ENCODE results near the gene ZFTA. TPM values are rescaled to one million over a fixed set of nuclear protein-coding genes. Genes with fewer than 3 reads are reported as not detected.

Gene ZFTA
- total RNA-seq, 1 experiment from 2014 or later, result 19.3 TPM

DNA sequence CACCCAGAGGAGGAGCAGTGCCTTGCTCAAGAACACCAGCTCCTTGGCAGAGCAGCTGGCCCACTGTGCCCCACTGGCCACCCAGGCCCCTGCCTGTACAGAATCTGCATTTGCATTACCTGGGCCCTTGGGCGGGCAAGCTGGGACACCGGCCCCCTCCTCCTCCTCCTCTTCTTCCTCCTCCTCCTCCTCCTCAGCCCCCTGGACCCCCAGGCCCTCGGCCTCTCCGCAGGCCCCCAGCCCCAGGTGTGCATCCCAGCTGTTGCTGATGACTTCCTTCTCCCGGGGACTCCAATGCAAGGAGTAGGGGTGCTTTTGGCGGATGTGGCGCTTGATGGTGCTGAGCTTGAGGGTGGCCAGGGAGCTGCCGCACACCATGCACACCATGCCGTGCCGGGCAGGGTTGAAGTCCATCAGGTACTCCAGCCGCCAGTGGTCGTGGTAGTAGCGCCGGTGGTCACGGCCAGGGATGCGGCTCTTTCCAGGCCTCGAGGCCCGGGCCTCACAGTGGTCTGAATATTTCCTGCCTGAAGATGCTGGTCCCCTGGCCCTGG, 2.8 kb downstream of the ZFTA start:
- H3K36me3 ChIP-seq (ENCODE audit: low read depth), result no peaks in the 10 kb centered on the region
- H3K4me3 ChIP-seq, result no peak overlapping the region
- no TSS peak for BruUV-seq (replicated peaks)
- peaks cover 25% of the 10 kb centered on the region for H4K20me1 ChIP-seq (ENCODE audit: insufficient read depth)
- peaks cover 11% of the 10 kb centered on the region; the same call in 1 of the 2 replicates for H3K4me1 ChIP-seq (replicated peaks; ENCODE audit: insufficient read depth)
- H3K79me2 ChIP-seq (ENCODE audit: low read depth), result peaks cover 23% of the 10 kb centered on the region; the same call in 1 of the 2 replicates
- ChIA-PET CTCF (no interaction called here), POLR2A (ENCODE audit: unreplicated experiment) (interaction anchor here (0.7 kb wide), 1 partner anchor 55 kb away, joined by 3 read pairs; no protein-coding TSS in a partner anchor)
- no peak overlapping the region for H3K27ac ChIP-seq
- no peaks in the 10 kb centered on the region for H3K9me2 ChIP-seq (ENCODE audit: insufficient read depth)
- intact Hi-C loops (cut with micrococcal nuclease; ENCODE audit: unreplicated experiment), result no loop called here
- peaks cover 45% of the 10 kb centered on the region for H3F3A ChIP-seq (ENCODE audit: insufficient read depth, low read depth)
- H3K9me3 ChIP-seq (ENCODE audit: insufficient read depth, low read depth), result no peaks in the 10 kb centered on the region
- DNase-seq, result no peak
- H3K27me3 ChIP-seq (ENCODE audit: insufficient read depth, low read depth), result no peaks in the 10 kb centered on the region
- H2AFZ ChIP-seq, result no peak overlapping the region
- H3K4me2 ChIP-seq, result no peak overlapping the region
- TF ChIP-seq EZH2 (IDR thresholded peaks at IDR 0.05; ENCODE audit: low read depth), result no peak
- TF ChIP-seq, protein P1, sequence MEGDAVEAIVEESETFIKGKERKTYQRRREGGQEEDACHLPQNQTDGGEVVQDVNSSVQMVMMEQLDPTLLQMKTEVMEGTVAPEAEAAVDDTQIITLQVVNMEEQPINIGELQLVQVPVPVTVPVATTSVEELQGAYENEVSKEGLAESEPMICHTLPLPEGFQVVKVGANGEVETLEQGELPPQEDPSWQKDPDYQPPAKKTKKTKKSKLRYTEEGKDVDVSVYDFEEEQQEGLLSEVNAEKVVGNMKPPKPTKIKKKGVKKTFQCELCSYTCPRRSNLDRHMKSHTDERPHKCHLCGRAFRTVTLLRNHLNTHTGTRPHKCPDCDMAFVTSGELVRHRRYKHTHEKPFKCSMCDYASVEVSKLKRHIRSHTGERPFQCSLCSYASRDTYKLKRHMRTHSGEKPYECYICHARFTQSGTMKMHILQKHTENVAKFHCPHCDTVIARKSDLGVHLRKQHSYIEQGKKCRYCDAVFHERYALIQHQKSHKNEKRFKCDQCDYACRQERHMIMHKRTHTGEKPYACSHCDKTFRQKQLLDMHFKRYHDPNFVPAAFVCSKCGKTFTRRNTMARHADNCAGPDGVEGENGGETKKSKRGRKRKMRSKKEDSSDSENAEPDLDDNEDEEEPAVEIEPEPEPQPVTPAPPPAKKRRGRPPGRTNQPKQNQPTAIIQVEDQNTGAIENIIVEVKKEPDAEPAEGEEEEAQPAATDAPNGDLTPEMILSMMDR (conservative IDR thresholded peaks at IDR 0.05), result no peak

DNA sequence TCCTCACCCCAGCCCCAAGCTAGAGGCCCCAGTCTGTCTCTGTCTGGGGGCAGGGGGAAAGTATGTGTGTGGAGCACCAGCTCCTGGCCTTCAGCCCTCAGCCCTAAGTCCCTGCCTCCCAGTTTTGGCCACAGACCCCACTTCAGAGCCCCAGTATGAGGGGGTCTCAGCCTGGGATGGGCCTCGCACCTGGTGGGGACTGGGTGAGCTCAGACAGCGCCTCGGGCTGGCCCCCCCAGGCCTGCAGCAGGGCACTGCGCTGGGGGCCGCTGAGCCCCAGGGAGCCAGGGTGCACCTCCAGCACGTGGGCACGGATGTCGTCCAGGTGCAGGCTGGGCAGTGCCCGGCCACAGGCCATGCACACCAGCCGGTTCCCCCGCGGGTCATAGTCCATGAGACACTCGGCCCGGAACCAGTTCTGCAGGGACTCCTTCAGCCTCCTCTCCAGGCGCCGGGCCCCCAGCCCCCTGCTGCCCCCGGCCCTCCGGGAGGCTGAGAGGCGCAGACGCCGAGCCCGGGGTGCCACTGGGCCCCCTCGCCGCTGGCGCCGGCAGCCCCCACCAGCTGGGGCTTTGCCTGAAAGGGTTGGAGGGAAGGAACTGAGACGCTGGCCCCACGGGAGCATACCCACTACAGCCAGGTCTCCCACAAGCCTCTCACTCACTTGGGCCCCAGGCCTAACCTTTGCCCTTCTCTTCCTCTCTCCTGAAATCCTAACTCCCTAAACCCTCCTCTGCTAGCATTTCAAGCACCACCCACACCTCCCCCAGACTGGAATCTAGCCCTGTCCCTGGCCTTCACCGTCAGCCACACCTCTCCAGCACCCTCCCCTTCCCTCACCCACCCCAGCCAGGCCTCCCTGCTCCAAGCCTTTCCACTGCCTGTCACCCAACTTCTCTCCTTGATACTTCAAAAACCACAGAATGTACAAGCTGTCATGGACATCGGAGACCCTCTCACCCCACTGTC, 3.6 kb downstream of the ZFTA start:
- intact Hi-C loops (cut with micrococcal nuclease; ENCODE audit: unreplicated experiment), result no loop called here
- no peak for TF ChIP-seq EZH2 (IDR thresholded peaks at IDR 0.05; ENCODE audit: low read depth)
- TF ChIP-seq, protein P1 (conservative IDR thresholded peaks at IDR 0.05), result no peak
- Histone ChIP-seq H4K20me1 (ENCODE audit: insufficient read depth) (peaks cover 28% of the 10 kb centered on the region), H3K27me3 (ENCODE audit: insufficient read depth, low read depth) (no peaks in the 10 kb centered on the region), H3K4me3 (no peak overlapping the region), H3F3A (ENCODE audit: insufficient read depth, low read depth) (peaks cover 45% of the 10 kb centered on the region; the same call in 1 of the 2 replicates), H3K9me3 (ENCODE audit: insufficient read depth, low read depth) (no peaks in the 10 kb centered on the region), H3K4me1 (replicated peaks; ENCODE audit: insufficient read depth) (peaks cover 11% of the 10 kb centered on the region; the same call in 1 of the 2 replicates), H3K4me2 (no peak overlapping the region), H3K9me2 (ENCODE audit: insufficient read depth) (no peaks in the 10 kb centered on the region), H3K79me2 (ENCODE audit: low read depth) (peaks cover 23% of the 10 kb centered on the region; the same call in 1 of the 2 replicates), H3K36me3 (ENCODE audit: low read depth) (no peaks in the 10 kb centered on the region), H2AFZ (no peak overlapping the region), H3K27ac (no peak overlapping the region)
- DNase-seq, result no peak
- no TSS peak for BruUV-seq (replicated peaks)
- ChIA-PET POLR2A (ENCODE audit: unreplicated experiment) (interaction anchor here (0.7 kb wide), 1 partner anchor 56 kb away, joined by 3 read pairs; no protein-coding TSS in a partner anchor), CTCF (no interaction called here)

DNA sequence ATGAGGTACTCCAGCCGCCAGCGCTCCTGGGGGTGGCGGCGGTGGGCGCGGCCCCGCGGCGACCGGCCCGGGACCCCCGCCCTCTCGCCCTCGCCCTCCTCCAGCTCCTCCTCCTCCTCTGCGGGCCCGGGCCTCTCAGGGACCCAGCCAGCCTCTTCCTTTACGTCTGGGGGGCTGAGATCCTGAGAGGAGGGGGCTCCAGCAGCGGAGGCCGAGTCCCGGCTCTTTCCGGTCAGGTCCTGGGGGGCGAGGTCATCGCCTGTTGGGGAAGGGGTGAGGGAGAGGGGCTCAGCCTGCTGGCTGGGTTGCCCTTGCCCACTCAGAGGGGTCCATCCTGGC, 4.3 kb downstream of the ZFTA start:
- POLR2A ChIA-PET (ENCODE audit: unreplicated experiment), result no interaction called here

More for the DNA sequence above, 4.3 kb downstream of the ZFTA start:
- Histone ChIP-seq H3K4me1 (replicated peaks; ENCODE audit: insufficient read depth) (peaks cover 11% of the 10 kb centered on the region; the same call in 1 of the 2 replicates), H3K4me3 (no peak overlapping the region), H3K4me2 (no peak overlapping the region), H2AFZ (no peak overlapping the region), H3K27me3 (ENCODE audit: insufficient read depth, low read depth) (no peaks in the 10 kb centered on the region), H3K9me3 (ENCODE audit: insufficient read depth, low read depth) (no peaks in the 10 kb centered on the region), H3K79me2 (ENCODE audit: low read depth) (peaks cover 23% of the 10 kb centered on the region; the same call in 1 of the 2 replicates), H3K9me2 (ENCODE audit: insufficient read depth) (no peaks in the 10 kb centered on the region), H3F3A (ENCODE audit: insufficient read depth, low read depth) (peaks cover 44% of the 10 kb centered on the region; the same call in 1 of the 2 replicates), H3K36me3 (ENCODE audit: low read depth) (no peaks in the 10 kb centered on the region), H4K20me1 (ENCODE audit: insufficient read depth) (peaks cover 28% of the 10 kb centered on the region), H3K27ac (no peak overlapping the region)
- intact Hi-C loops (cut with micrococcal nuclease; ENCODE audit: unreplicated experiment), result no loop called here
- no peak for DNase-seq
- CTCF ChIA-PET, result no interaction called here
- TF ChIP-seq, protein P1 (conservative IDR thresholded peaks at IDR 0.05), result no peak
- no peak for TF ChIP-seq EZH2 (IDR thresholded peaks at IDR 0.05; ENCODE audit: low read depth)
- BruUV-seq (replicated peaks), result no TSS peak
